RPMI7951 (cell line): Measurements from ENCODE around the gene CD46. TPM values are rescaled to one million over a fixed set of nuclear protein-coding genes. Genes with fewer than 3 reads are reported as not detected.

Experiments used
- DNase-seq: peaks from one replicate; pipeline ENCODE4 v3.0.0-alpha.2; 2012; ENCODE audit warnings: low read depth
- total RNA-seq: library from RNA; depleted of rRNA; stranded (reverse); fragments of >200 nt; shearing (Covaris generic); gene quantifications from 2 replicates; pipeline ENCODE4 v1.2.3, GENCODE V29; 2014

The CD46 gene
- total RNA-seq, 1 experiment from 2014 or later = 72.3 TPM

- no peak for DNase-seq
Observed at GRCh38 chr1:207794861-207795260, 43.0 kb downstream of the CD46 start.

- DNase-seq = peak; percentile 76
Observed at GRCh38 chr1:207797229-207797973, 45.5 kb downstream of the CD46 start.

- DNase-seq = no peak
Observed at GRCh38 chr1:207798847-207799246, 47.0 kb downstream of the CD46 start.

GRCh38 chr1:207799989-207800648 is 48.3 kb downstream of the CD46 start:
- no peak for DNase-seq

- no peak for DNase-seq
Observed at GRCh38 chr1:207801819-207802218, 50.0 kb downstream of the CD46 start.

GRCh38 chr1:207803678-207804077 is 51.8 kb downstream of the CD46 start:
- no peak for DNase-seq

- DNase-seq = no peak
Observed at GRCh38 chr1:207804721-207805468, 53.0 kb downstream of the CD46 start.

GRCh38 chr1:207805841-207806421 is 54.1 kb downstream of the CD46 start:
- DNase-seq = peak; percentile 94

DNA sequence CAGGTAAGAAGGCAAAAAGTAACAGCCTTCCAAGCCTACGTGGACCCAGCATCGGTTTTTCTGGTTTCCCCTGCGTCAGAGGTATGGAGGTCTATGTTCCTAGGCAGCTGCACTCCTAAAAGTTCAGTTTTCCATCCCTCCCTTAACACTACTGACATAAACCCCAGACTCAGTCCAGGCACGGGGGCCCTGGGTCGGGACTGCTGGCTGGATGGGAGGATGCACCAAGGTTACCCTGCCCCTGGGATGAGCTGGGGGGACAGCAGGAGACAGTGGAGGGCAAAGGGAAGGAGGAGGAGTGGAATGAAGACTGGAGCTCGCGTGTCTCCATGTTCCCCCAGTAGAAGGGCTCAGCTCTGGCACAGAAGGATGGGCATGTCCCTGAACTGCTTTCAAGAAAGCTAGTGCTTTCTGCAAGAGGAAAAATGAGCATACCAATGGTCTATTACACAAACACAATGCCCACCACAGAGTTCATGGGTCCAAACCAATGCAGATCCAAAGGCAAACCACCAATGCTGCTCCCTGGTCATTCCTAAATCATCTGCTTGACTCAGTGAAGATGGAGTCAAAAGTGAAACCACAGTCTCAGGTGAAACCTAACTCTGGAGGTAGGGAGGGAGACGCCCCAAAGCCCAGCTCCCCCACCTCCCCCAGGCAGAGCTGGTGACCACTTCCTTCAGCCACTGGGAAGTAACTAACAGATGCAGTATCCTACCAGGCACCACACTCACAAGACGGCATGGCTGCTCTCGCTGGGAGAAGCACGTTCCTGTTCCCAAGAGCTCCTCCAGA is 54.9 kb downstream of the CD46 start:
- DNase-seq = peak; percentile 41

DNA sequence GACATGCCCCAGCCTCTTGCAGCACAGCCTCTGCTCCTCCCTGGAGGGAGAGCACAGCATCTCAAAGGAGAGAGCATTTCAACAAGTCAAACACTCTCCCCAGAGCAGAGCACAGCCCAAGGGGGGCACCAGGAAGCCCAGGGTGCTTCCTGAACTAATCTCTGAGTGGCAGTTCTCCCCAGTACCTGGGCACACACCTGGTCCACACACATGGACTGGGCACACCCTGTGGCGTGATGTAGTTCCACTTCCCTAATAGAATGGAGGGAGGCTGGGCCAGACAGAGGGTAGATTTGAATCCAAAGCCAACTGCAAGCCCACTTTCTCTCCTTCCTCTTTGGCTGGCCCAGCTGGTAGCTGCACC is 55.5 kb downstream of the CD46 start:
- no peak for DNase-seq

DNA sequence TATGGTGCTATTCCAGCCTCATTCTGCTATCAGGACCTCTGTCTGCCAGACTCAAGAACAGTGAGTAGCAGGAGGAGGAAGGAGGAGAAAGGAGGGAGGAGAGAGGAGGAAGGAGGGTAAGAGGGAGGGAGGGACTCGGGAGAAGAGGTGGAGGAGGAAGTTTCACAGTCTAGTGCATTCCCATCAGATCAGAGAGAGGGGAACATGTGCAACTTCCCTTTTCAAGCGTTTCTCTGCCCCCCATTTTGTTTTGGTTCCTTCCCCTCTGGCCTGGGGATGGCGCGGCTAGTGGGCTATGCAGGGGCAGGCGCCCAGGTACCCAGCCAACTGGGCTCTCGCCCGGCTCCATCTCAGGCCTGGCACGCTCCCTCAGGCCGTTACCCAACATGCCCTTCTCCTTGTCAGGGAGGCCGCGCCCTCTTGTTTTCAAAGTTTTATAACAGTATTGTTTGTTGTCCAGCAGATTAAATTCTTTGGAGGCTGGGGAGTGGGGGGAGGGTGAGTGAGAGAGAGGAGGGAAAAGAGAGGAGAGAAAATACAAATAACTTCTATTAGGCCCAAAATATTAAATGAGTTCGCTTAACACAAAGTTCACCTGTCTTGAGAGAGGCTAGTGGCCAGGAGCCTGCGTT is 56.0 kb downstream of the CD46 start:
- no peak for DNase-seq

DNA sequence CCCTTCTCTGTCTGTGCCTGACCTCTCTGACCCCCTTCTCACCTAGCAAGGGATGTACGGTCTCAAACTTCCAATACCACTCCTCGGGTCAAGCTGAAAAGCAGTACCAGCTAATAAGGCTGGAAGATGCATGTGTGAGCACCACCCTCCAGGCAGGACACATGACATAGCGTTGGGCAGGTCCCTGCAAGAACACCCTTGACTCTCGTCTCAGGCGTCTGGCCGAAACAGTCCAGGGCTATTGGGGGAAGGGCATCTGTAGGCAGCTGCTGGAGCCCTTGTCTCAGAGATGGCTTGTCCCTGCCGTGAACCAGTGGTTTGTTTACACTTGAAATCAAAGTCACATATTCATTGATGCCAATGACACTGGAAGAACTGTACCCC is 56.5 kb downstream of the CD46 start:
- DNase-seq = no peak

DNA sequence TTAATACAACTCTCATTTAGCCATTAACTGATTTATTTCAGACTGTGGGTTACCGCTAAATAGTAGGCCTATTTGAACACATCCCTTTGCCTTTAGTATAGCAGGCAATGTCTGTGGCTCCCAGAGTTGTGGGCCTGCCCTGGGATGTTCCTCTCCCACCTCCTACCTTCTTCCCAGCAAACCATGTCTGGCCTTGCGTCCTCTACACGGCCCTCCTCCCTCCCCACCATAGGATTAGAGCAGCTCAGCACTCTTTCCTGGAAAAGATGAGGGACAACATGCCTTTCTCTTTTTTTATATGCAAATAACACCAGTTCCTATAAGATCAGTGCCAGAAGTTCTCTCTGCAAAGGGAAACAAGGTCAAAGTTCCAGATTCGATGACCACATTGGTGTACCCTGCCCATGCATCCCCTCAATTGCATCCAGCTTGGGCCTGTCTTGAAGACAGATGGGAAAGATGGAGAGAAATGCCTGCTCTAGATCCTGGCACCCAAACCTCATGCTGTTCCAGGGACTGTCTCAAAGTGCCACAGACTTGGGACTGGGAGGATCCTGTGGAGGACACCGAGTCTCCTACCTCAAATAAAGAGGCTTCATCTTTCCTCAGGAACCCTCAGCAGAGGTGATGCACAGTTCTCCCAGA is 57.2 kb downstream of the CD46 start:
- DNase-seq = no peak

DNA sequence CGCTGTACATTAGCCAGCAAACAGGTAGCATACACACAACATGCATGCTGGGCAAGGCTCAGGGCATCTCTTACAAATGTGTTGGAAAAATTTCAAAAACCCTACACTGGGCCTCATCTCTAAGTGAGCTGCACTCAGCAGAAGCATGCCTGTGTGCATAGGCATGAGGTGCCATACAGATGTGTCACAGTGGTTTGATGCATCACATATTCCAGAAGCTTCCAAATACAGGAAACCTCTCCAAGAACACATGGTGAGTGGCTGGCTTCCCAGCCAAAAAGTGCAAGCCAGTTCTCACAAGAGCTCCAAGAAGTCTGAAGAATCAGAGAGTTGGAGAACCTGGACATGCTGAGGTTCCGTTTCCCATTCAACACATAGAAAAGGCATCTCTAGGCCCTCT is 58.3 kb downstream of the CD46 start:
- DNase-seq = peak; percentile 64

- DNase-seq = no peak
Observed at GRCh38 chr1:207810606-207811295, 58.9 kb downstream of the CD46 start.

GRCh38 chr1:207811319-207811718 is 59.5 kb downstream of the CD46 start:
- no peak for DNase-seq

DNA sequence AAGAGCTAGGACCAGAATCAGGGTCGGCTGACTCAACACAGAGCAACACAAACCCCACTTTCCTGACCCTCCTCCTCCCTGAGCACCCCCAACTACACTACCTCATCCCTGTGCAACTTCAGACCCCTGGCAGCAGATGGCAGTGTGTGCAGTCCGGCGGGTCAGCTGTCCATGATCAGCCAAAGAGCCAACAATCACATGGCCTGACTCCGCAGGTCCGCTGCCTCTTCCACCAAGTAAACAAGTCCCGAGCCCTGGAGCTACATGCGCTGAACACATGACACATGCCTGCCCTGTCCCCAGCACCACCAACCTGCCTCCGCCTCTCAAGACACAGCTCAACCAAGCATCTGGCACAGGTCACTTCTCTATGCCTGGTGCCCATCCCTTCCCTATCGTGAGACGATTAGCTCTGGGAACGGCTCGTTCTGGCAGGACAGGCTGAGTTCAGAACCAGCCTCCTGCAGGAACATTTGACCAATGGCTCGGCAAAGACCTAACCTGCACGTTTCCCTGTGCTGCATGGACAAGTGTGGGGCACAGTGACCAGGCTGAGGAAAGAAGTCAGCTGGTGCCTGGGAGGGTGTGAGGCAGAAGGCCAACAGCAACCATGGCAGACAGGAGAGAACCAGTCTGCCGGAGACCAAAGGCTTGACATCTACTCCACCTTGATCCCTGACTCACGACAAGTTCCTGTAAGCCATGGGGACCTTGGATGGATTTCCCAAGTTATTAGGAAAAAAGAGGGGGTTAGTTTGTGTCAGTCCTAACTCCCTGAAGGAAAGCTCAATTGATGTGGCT is 60.3 kb downstream of the CD46 start:
- no peak for DNase-seq

GRCh38 chr1:207812778-207813511 is 61.1 kb downstream of the CD46 start:
- DNase-seq = no peak

GRCh38 chr1:207813512-207813881 is 61.6 kb downstream of the CD46 start:
- DNase-seq = no peak
